K562 (cell line): Measurements from ENCODE around the gene CD96. TPM values are rescaled to one million over a fixed set of nuclear protein-coding genes. Genes with fewer than 3 reads are reported as not detected.

Experiments used
- JUNB ChIP-seq: fragments of 450-650 bp; formaldehyde crosslinking; conservative IDR thresholded peaks from 2 replicates; pipeline ENCODE4 v1.4.0; 2020; ENCODE audit warnings: mild to moderate bottlenecking
- polyA plus RNA-seq, 8 experiments: library from polyadenylated mRNA; depleted of rRNA in 4 of 8; stranded (reverse) in 5 of 8; unstranded in 3 of 8; fragments of >200 nt; fragmentation: Nextera tagmentation in 2 of 8; fragmentation: Illumina TruSeq in 1 of 8; extraction: Ambion mirVana in 2 of 8; extraction: Trizol in 1 of 8; gene quantifications; 2 replicates each; pipeline versions ENCODE4 v1.2.1 to v1.2.3, GENCODE V29; 2011 to 2014; ENCODE audit warnings: inconsistent platforms in 1 of 8, missing spikeins in 1 of 8
- total RNA-seq, 7 experiments: library from RNA; depleted of rRNA in 6 of 7; stranded (reverse); fragments of >200 nt in 6 of 7; fragmentation: Illumina TruSeq in 2 of 7; extraction: Trizol in 2 of 7; gene quantifications; 2 replicates each; pipeline versions ENCODE4 v1.2.1 to v1.2.3, GENCODE V29; 2011 to 2021; ENCODE audit warnings: low replicate concordance in 1 of 7
- TF ChIP-seq, protein P1 (sequence below), 2 experiments: fragments of 450-650 bp; formaldehyde crosslinking in 1 of 2; IDR thresholded peaks; 2 replicates each; pipeline versions ENCODE4 v1.4.0 to v1.6.1; 2014 to 2020; ENCODE audit warnings: mild to moderate bottlenecking in 2 of 2, borderline replicate concordance in 1 of 2, low read depth in 1 of 2
- TF ChIP-seq, protein P2 (sequence below), 3 experiments: IDR thresholded peaks in 2 of 3; conservative IDR thresholded peaks in 1 of 3; 2 replicates each; pipeline ENCODE4 v1.5.1; 2011 to 2012; ENCODE audit warnings: low read length in 3 of 3, mild to moderate bottlenecking in 3 of 3, control low read depth in 2 of 3, improper control_type of control experiment in 1 of 3, inconsistent platforms in 1 of 3, low read depth in 1 of 3, mixed read lengths in 1 of 3, moderate library complexity in 1 of 3; ENCODE audit not compliant: insufficient read depth in 2 of 3

Gene CD96
- total and polyA plus RNA-seq, 9 of the 15 experiments (the other 6 are each of a cell fraction or from before 2014, with no cell fraction given): 0.32 to 5.7 (median 1.2) TPM

DNA sequence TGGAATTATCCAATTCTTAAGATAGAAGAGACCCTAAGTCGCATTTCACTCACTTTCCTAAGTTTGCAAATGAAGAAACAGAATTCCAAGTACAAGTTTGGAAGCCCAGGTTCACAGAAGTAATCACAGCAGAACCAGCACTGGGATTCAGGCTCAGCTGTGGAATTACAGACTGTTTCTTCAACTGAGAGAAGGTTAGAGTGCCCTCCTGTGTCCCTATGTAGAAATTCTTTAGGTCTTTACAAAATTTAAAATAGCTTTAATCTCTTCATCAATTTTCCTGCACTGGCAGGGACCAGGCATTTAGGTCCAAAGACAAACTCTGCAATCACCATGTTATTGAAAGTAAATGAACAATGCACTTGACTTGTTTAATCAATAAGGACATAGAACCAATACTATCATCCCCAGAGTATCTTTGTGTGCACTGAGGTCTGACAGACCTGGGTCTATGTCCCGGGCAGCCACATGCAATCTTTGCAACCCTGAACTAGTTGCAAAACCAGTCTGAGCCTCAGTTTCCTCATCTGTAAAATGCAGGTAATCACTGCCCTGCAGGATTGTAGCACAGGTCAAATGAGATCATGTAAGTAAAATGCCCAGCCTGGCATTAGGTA is 149.4 kb downstream of the CD96 start (continued):
- TF ChIP-seq, protein P1, sequence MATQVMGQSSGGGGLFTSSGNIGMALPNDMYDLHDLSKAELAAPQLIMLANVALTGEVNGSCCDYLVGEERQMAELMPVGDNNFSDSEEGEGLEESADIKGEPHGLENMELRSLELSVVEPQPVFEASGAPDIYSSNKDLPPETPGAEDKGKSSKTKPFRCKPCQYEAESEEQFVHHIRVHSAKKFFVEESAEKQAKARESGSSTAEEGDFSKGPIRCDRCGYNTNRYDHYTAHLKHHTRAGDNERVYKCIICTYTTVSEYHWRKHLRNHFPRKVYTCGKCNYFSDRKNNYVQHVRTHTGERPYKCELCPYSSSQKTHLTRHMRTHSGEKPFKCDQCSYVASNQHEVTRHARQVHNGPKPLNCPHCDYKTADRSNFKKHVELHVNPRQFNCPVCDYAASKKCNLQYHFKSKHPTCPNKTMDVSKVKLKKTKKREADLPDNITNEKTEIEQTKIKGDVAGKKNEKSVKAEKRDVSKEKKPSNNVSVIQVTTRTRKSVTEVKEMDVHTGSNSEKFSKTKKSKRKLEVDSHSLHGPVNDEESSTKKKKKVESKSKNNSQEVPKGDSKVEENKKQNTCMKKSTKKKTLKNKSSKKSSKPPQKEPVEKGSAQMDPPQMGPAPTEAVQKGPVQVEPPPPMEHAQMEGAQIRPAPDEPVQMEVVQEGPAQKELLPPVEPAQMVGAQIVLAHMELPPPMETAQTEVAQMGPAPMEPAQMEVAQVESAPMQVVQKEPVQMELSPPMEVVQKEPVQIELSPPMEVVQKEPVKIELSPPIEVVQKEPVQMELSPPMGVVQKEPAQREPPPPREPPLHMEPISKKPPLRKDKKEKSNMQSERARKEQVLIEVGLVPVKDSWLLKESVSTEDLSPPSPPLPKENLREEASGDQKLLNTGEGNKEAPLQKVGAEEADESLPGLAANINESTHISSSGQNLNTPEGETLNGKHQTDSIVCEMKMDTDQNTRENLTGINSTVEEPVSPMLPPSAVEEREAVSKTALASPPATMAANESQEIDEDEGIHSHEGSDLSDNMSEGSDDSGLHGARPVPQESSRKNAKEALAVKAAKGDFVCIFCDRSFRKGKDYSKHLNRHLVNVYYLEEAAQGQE (IDR thresholded peaks at IDR 0.05; ENCODE audit: borderline replicate concordance): peak; percentile 6; the same call in 1 of the 2 replicates
- TF ChIP-seq, protein P1 (CRISPR knock-in tag; IDR thresholded peaks at IDR 0.05; ENCODE audit: low read depth): no peak
- TF ChIP-seq, protein P2, sequence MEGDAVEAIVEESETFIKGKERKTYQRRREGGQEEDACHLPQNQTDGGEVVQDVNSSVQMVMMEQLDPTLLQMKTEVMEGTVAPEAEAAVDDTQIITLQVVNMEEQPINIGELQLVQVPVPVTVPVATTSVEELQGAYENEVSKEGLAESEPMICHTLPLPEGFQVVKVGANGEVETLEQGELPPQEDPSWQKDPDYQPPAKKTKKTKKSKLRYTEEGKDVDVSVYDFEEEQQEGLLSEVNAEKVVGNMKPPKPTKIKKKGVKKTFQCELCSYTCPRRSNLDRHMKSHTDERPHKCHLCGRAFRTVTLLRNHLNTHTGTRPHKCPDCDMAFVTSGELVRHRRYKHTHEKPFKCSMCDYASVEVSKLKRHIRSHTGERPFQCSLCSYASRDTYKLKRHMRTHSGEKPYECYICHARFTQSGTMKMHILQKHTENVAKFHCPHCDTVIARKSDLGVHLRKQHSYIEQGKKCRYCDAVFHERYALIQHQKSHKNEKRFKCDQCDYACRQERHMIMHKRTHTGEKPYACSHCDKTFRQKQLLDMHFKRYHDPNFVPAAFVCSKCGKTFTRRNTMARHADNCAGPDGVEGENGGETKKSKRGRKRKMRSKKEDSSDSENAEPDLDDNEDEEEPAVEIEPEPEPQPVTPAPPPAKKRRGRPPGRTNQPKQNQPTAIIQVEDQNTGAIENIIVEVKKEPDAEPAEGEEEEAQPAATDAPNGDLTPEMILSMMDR (IDR thresholded peaks at IDR 0.05 in 2 of 3, conservative IDR thresholded peaks at IDR 0.05 in 1 of 3; ENCODE audit: insufficient read depth in 2 of 3, low read depth in 1 of 3, low read length in 3 of 3): peak in 2 of 3 experiments; percentile 9 to 25; a peak in 3 of 6 replicates
- TF ChIP-seq JUNB (CRISPR knock-in tag): no peak
